HepG2 (cell line): ENCODE results near the gene MEIS3.

Source experiments
- CENPT ChIP-seq: sonication (generic); formaldehyde crosslinking; IDR thresholded peaks from 2 replicates; pipeline ENCODE4 v1.8.0; 2022; ENCODE audit warnings: low read depth, mild to moderate bottlenecking, moderate library complexity, missing genetic modification reagents
- MYNN ChIP-seq: sonication (generic); formaldehyde crosslinking; IDR thresholded peaks from 2 replicates; pipeline ENCODE4 v1.4.0; 2020; ENCODE audit warnings: mild to moderate bottlenecking, low read depth, missing genetic modification reagents
- STAT5B ChIP-seq: sonication (generic); formaldehyde crosslinking; IDR thresholded peaks from 2 replicates; pipeline ENCODE4 v1.4.0; 2020; ENCODE audit warnings: missing genetic modification reagents
- TBX2 ChIP-seq: sonication (generic); formaldehyde crosslinking; IDR thresholded peaks from 2 replicates; pipeline ENCODE4 v1.5.0; 2020; ENCODE audit warnings: missing genetic modification reagents, mild to moderate bottlenecking, borderline replicate concordance
- TCF7L2 ChIP-seq: IDR thresholded peaks from 2 replicates; pipeline ENCODE4 v1.6.1; 2011; ENCODE audit warnings: mild to moderate bottlenecking, low read depth, low read length, moderate library complexity
- ZNF549 ChIP-seq: sonication (generic); formaldehyde crosslinking; IDR thresholded peaks from 2 replicates; pipeline ENCODE4 v1.5.0; 2020; ENCODE audit warnings: missing genetic modification reagents
- TF ChIP-seq, protein P1 (sequence below): sonication (generic); formaldehyde crosslinking; IDR thresholded peaks from 2 replicates; pipeline ENCODE4 v1.5.0; 2020; ENCODE audit warnings: mild to moderate bottlenecking, missing genetic modification reagents, moderate library complexity
- TF ChIP-seq, protein P2 (sequence below): IDR thresholded peaks from 2 replicates; pipeline ENCODE4 v1.6.1; 2016; ENCODE audit warnings: missing compliant biosample characterization, missing genetic modification reagents, borderline replicate concordance

DNA sequence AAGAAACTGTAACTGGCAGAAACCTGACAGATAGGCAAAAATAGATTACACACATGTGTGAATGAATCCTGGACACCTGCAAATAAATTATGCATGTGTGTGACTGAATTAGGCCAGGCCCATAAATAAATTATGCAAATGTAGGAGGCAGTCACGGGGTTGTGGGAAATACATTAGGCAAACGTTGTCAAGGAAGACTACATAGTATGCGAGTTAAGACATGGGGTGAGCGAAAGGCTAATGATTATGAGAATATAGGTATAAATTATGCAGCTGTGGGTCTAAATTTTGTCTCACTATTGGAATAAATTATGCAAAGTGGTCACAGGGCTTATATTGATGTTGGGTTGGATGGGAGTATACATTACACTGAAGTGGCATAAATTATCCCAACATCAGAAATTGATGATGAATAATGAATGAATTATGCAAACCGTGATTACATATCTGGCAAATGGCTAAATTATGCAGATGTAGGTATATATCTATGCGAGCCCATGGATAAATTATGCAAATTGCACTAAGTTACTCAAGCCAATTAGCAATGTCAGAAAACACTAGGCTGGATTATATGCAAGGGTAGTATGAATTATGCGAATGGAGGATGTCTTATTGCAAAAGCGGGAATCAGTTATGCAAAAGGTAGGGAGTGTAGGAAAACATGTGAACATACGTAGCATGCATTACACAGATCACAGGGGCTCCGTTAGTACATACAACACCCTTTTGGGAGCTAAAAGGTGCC lies 45.5 kb upstream of the MEIS3 start:
- no peak for TF ChIP-seq ZNF549 (CRISPR knock-in tag)
- TF ChIP-seq CENPT (CRISPR knock-in tag), result no peak
- TF ChIP-seq MYNN, result no peak
- TF ChIP-seq, protein P1, sequence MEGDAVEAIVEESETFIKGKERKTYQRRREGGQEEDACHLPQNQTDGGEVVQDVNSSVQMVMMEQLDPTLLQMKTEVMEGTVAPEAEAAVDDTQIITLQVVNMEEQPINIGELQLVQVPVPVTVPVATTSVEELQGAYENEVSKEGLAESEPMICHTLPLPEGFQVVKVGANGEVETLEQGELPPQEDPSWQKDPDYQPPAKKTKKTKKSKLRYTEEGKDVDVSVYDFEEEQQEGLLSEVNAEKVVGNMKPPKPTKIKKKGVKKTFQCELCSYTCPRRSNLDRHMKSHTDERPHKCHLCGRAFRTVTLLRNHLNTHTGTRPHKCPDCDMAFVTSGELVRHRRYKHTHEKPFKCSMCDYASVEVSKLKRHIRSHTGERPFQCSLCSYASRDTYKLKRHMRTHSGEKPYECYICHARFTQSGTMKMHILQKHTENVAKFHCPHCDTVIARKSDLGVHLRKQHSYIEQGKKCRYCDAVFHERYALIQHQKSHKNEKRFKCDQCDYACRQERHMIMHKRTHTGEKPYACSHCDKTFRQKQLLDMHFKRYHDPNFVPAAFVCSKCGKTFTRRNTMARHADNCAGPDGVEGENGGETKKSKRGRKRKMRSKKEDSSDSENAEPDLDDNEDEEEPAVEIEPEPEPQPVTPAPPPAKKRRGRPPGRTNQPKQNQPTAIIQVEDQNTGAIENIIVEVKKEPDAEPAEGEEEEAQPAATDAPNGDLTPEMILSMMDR, result no peak
- TF ChIP-seq TBX2 (CRISPR knock-in tag), result no peak
- TF ChIP-seq, protein P2, sequence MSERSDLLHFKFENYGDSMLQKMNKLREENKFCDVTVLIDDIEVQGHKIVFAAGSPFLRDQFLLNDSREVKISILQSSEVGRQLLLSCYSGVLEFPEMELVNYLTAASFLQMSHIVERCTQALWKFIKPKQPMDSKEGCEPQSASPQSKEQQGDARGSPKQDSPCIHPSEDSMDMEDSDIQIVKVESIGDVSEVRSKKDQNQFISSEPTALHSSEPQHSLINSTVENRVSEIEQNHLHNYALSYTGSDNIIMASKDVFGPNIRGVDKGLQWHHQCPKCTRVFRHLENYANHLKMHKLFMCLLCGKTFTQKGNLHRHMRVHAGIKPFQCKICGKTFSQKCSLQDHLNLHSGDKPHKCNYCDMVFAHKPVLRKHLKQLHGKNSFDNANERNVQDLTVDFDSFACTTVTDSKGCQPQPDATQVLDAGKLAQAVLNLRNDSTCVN (CRISPR knock-in tag), result no peak
- TF ChIP-seq STAT5B (CRISPR knock-in tag), result no peak
- TF ChIP-seq TCF7L2, result no peak
